ENCODE measurements around the gene BPHL.

- TF ChIP-seq TEAD4 (IDR thresholded peaks at IDR 0.05; ENCODE audit: borderline replicate concordance, insufficient read depth) (no peak), RFX5 (IDR thresholded peaks at IDR 0.05; ENCODE audit: low read length) (no peak), CTCF (IDR thresholded peaks at IDR 0.05) (no peak)
Observed at GRCh38 chr6:3176562-3177355, 58.2 kb downstream of the BPHL start.

Data from SK-N-SH (cell line).